ENCODE data around the gene CAPN5.

The CAPN5 gene

GRCh38 chr11:77142091-77142975, 75.6 kb downstream of the CAPN5 start:
- Histone ChIP-seq H3K27ac (replicated peaks) (no peak overlapping the region), H3K4me3 (replicated peaks; ENCODE audit: insufficient read depth, low read length) (no peak overlapping the region), H3K27me3 (ENCODE audit: insufficient read depth, poor library complexity, severe bottlenecking) (no peaks in the 10 kb centered on the region)
- peak in 1 of 2 experiments; percentile 71 for DNase-seq (ENCODE audit: low read depth in 1 of 2, low spot score in 1 of 2)
- no peak for TF ChIP-seq GABPA (IDR thresholded peaks at IDR 0.05; ENCODE audit: low read depth)
- TF ChIP-seq REST (IDR thresholded peaks at IDR 0.05; ENCODE audit: insufficient replicate concordance, low read depth), result no peak
- TF ChIP-seq SPI1 (IDR thresholded peaks at IDR 0.05; ENCODE audit: borderline replicate concordance, low read depth), result peak; percentile 87
- TF ChIP-seq POLR2AphosphoS5 (IDR thresholded peaks at IDR 0.05; ENCODE audit: low read depth), result peak; percentile 76

DNA sequence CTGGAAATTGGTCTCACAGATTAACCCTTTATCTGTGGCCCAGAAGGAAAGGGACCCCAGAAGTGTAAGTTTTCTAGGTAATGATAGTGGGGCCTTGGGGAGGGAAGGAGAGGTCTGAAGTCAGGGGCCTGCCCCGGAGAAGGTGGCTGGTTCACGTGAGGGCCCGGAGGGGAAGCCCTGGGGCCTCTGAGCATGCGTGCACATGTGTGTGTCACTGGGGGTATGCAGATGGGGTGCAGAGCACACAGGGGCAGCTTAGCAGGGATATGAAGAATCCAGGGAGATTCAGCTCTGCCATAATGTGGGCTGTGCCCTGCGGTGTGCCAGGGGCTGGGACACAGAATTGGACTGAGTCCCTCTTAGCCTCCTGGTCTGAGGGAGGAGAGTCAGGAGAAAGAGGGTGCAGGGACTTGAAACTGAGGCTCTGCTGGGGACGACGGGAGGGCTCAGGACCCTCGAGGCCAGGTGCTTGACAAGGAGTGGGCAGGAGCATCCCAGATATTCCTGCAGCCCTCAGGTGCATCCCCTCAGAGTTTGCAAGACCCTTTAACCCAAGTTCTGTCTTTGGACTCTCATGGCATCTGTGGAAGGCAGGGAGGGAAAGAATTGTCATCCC, 76.7 kb downstream of the CAPN5 start:
- no peak overlapping the region for H3K4me3 ChIP-seq (replicated peaks; ENCODE audit: insufficient read depth, low read length)
- TF ChIP-seq, protein P1, sequence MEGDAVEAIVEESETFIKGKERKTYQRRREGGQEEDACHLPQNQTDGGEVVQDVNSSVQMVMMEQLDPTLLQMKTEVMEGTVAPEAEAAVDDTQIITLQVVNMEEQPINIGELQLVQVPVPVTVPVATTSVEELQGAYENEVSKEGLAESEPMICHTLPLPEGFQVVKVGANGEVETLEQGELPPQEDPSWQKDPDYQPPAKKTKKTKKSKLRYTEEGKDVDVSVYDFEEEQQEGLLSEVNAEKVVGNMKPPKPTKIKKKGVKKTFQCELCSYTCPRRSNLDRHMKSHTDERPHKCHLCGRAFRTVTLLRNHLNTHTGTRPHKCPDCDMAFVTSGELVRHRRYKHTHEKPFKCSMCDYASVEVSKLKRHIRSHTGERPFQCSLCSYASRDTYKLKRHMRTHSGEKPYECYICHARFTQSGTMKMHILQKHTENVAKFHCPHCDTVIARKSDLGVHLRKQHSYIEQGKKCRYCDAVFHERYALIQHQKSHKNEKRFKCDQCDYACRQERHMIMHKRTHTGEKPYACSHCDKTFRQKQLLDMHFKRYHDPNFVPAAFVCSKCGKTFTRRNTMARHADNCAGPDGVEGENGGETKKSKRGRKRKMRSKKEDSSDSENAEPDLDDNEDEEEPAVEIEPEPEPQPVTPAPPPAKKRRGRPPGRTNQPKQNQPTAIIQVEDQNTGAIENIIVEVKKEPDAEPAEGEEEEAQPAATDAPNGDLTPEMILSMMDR (IDR thresholded peaks at IDR 0.05; ENCODE audit: insufficient read depth, low read length), result no peak
- no peak for TF ChIP-seq POLR2AphosphoS5 (IDR thresholded peaks at IDR 0.05; ENCODE audit: low read depth)
- no peak for TF ChIP-seq REST (IDR thresholded peaks at IDR 0.05; ENCODE audit: insufficient replicate concordance, low read depth)
- no peak for TF ChIP-seq GABPA (IDR thresholded peaks at IDR 0.05; ENCODE audit: low read depth)
- TF ChIP-seq SPI1 (IDR thresholded peaks at IDR 0.05; ENCODE audit: borderline replicate concordance, low read depth), result no peak
- no peak for DNase-seq (ENCODE audit: low read depth in 1 of 2, low spot score in 1 of 2)
- H3K27ac ChIP-seq (replicated peaks), result no peak overlapping the region
- H3K27me3 ChIP-seq (ENCODE audit: insufficient read depth, poor library complexity, severe bottlenecking), result no peaks in the 10 kb centered on the region

DNA sequence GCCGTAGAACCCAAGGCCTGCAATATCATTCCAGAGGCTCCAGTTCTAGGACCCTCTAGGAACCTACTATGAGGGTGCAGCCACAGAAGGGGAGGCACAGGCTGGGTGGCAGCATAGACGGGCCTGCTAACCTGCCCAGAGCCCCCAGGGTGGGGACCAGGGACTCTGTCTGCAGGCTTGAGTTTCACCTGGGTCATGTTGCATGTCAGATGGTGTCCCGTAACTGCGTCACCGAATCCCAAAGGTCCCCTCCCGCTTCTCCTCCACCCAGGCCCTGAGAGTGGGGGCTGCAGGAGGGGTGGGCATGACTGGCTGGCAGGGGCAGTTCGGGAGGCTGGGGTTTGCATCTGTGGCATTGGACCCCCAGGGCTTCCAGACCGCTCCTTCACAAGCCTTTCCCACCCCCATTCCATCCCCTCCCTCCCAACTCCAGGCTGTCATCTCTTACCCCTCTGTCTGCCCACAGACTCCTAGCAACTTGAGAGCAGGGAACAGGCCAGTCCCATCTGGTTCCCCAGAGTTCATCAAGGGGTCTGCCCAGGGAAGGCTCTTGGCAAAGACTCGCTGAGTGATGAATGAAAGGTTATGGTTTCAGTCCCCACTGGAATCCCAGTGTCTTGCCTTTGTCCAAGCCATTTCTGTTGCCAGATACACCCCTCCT, 77.6 kb downstream of the CAPN5 start:
- TF ChIP-seq, protein P1 (IDR thresholded peaks at IDR 0.05; ENCODE audit: insufficient read depth, low read length), result no peak
- TF ChIP-seq REST (IDR thresholded peaks at IDR 0.05; ENCODE audit: insufficient replicate concordance, low read depth) (no peak), POLR2AphosphoS5 (IDR thresholded peaks at IDR 0.05; ENCODE audit: low read depth) (no peak), GABPA (IDR thresholded peaks at IDR 0.05; ENCODE audit: low read depth) (no peak), SPI1 (IDR thresholded peaks at IDR 0.05; ENCODE audit: borderline replicate concordance, low read depth) (no peak)
- DNase-seq (ENCODE audit: low read depth in 1 of 2, low spot score in 1 of 2), result no peak
- no peaks in the 10 kb centered on the region for H3K27me3 ChIP-seq (ENCODE audit: insufficient read depth, poor library complexity, severe bottlenecking)

More for the DNA sequence above, 77.6 kb downstream of the CAPN5 start:
- Histone ChIP-seq H3K27ac (replicated peaks) (no peak overlapping the region), H3K4me3 (replicated peaks; ENCODE audit: insufficient read depth, low read length) (no peak overlapping the region)

Data from HL-60 (cell line).